H7 (cell line): Measurements from ENCODE around the gene CRAT. TPM values are rescaled to one million over a fixed set of nuclear protein-coding genes. Genes with fewer than 3 reads are reported as not detected.
"Not testable (repeated sequence)": the region's sequence is repeated elsewhere in the genome, so short reads cannot be mapped to it uniquely, and the experiment has no call there.

Experiments
- DNase-seq: peaks from one replicate; pipeline ENCODE4 v3.0.0; 2012
- H3K27me3 ChIP-seq: 2 replicates; pipeline ENCODE4 v1.6.0; 2011; ENCODE audit warnings: mild to moderate bottlenecking, low read length; ENCODE audit not compliant: control insufficient read depth, insufficient read depth
- H3K36me3 ChIP-seq: replicated peaks from 2 replicates; pipeline ENCODE4 v1.5.1; 2011; ENCODE audit warnings: low read length; ENCODE audit not compliant: control insufficient read depth, insufficient read depth
- H3K4me3 ChIP-seq: 2 replicates; pipeline ENCODE4 v1.5.1; 2011; ENCODE audit warnings: low read depth, mild to moderate bottlenecking, control low read depth, low read length, moderate library complexity; ENCODE audit not compliant: insufficient read depth
- total RNA-seq: library from RNA; depleted of rRNA; stranded (reverse); fragments of >200 nt; shearing (Covaris generic); gene quantifications from 2 replicates; pipeline ENCODE4 v1.2.3, GENCODE V29; 2014

Gene CRAT
- total RNA-seq, 1 experiment from 2014 or later: 13.6 TPM

DNA sequence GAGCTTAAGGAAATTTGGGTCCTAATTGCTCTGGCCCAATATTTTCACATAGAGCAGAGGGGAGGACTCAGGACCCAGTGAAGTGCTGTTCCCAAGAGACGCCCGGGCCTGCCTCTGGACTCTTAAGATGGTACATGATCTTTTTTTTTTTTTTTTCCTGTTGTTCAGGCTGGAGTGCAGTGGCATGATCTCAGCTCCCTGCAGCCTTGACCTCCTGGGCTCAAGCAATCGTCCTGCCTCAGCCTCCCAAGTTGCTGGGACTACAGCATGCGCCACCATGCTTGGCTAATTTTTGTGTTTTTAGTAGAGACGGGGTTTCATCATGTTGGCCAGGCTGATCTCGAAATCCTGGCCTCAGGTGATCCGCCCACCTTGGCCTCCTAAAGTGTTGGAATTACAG, 19.7 kb upstream of the CRAT start:
- H3K4me3 ChIP-seq, H3K27me3 ChIP-seq, DNase-seq: not testable (repeated sequence)
- H3K36me3 ChIP-seq: peaks cover 17% of the 10 kb centered on the region

DNA sequence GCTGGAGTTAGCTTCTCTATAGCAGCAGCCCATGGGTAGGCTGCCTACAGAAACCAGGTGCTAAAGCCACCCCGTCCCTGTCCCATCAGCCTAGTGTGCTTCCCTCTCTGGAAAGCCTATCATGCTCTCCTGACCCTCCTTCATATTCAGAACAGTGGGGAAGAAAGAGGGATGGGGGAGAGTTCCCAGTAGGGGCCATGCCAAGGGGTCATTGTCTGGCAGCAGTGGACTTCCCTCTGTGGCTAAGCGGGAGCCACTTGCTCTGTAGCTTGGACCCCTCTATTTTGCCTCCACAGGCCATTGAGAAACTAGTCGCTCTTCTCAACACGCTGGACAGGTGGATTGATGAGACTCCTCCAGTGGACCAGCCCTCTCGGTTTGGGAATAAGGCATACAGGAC, 18.1 kb upstream of the CRAT start:
- peaks cover 14% of the 10 kb centered on the region for H3K36me3 ChIP-seq
- H3K27me3 ChIP-seq: no peaks in the 10 kb centered on the region
- no peak for DNase-seq
- no peak overlapping the region for H3K4me3 ChIP-seq

- peaks cover 10% of the 10 kb centered on the region for H3K36me3 ChIP-seq
- no peaks in the 10 kb centered on the region for H3K27me3 ChIP-seq
- DNase-seq: peak; percentile 88
- no peak overlapping the region for H3K4me3 ChIP-seq
Measured at GRCh38 chr9:129126749-129127618, 16.4 kb upstream of the CRAT start.

GRCh38 chr9:129125478-129125877, 14.9 kb upstream of the CRAT start:
- DNase-seq: no peak
- Histone ChIP-seq H3K27me3 (no peaks in the 10 kb centered on the region), H3K4me3 (no peak overlapping the region), H3K36me3 (peaks cover 22% of the 10 kb centered on the region)

DNA sequence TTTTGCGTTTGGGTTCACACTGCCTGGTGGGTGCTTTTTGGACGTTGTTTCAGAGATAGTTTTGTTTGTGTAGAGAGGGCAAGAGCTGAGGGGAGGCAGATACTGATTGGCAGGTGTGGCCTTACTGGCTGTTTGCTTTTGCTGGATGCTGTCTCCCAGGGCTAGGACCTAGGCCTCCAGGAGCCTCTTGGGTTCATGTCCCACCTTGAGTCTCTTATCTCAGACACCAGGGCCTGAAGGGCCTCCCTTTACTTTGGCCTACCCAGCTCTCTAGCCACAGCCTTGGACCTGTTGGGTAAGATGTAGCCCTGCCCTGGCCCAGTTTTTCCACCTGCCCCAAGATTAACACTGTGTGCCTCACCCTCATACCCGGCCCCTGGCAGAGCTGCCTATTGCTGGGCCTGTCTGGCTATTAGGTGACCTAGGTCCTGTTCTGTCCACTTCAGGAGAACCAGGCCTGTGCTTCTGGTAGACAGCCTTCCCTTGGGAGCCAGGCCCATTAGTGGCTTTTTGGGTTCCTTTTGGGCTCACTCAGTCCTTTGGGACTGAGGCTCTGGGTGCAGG, 14.0 kb upstream of the CRAT start:
- peaks cover 20% of the 10 kb centered on the region for H3K36me3 ChIP-seq
- no peaks in the 10 kb centered on the region for H3K27me3 ChIP-seq
- H3K4me3 ChIP-seq: no peak overlapping the region
- no peak for DNase-seq

DNA sequence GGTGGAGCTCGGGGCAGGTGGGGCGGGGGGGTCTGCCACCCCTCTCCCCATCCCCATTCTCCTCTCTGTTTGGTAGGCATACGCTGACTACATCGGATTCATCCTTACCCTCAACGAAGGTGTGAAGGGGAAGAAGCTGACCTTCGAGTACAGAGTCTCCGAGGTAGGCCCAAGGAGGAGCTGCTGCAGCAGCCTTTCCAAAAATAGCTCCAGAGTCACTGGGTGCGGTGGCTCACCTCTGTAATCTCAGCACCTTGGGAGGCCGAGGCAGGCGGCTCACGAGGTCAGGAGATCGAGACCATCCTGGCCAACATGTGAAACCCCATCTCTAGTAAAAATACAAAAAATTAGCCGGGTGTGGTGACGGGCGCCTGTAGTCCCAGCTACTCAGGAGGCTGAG, 12.4 kb upstream of the CRAT start:
- H3K4me3 ChIP-seq, DNase-seq, H3K27me3 ChIP-seq: not testable (repeated sequence)
- H3K36me3 ChIP-seq: peaks cover 18% of the 10 kb centered on the region

- Histone ChIP-seq H3K36me3 (peaks cover 16% of the 10 kb centered on the region), H3K27me3 (no peaks in the 10 kb centered on the region), H3K4me3 (no peak overlapping the region)
- DNase-seq: no peak
Measured at GRCh38 chr9:129122133-129122532, 11.5 kb upstream of the CRAT start.

DNA sequence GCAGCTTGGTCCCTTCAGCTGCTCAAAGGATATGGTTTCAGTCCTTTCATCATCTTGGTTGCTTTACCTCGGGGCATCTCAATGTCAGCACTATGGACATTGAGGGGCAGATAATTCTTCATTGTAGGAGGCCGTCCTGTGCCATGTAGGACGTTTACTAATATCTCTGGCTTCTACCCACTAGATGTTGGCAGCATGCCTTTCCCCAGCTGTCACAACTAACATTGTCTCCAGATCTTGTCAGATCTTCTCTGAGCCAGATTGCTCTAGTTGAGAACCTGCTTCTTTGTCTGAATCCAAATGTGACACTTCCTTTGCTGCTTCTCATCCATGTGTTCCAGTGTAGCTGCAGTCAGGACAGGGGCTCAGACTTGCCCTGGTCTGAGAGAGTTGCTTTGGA, 10.9 kb upstream of the CRAT start:
- DNase-seq: no peak
- no peaks in the 10 kb centered on the region for H3K27me3 ChIP-seq
- no peak overlapping the region for H3K4me3 ChIP-seq
- peaks cover 15% of the 10 kb centered on the region for H3K36me3 ChIP-seq

DNA sequence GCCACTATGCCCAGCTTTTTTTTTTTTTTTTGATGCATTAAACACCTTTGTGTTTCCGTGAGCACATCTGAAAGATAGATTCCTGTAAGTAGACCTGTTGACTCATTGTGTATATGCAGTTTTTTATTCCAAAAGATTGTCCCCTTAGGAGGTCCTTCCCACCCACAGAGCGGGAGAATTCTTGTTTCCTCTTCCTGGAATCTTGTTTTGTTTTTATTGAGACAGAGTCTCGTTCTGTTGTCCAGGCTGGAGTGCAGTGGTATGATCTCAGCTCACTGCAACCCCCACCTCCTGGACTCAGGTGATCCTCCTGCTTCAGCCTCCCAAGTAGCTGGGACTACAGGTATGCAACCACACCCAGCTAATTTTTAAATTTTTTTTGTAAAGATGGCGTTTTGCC, 8.2 kb upstream of the CRAT start:
- no peak for DNase-seq
- peaks cover 15% of the 10 kb centered on the region for H3K36me3 ChIP-seq
- no peaks in the 10 kb centered on the region for H3K27me3 ChIP-seq
- no peak overlapping the region for H3K4me3 ChIP-seq

GRCh38 chr9:129113645-129114304, 3.2 kb upstream of the CRAT start:
- Histone ChIP-seq H3K4me3 (no peak overlapping the region), H3K27me3 (peaks cover 11% of the 10 kb centered on the region), H3K36me3 (no peaks in the 10 kb centered on the region)
- no peak for DNase-seq

DNA sequence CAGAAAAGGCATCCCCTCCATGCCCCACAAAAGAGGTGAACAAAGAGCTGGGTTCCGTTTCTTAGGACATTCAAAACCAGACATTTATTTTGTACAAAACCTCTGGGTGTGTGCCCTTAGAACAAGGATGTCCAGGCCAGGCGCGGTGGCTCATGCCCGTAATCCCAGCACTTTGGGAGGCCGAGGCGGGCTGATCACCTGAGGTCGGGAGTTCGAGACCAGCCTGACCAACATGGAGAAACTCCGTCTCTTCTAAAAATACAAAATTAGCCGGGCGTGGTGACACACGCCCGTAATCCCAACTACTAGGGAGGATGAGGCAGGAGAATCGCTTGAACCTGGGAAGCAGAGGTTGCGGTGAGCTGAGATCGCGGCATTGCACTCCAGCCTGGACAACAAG, 1.9 kb upstream of the CRAT start:
- not testable (repeated sequence) for H3K36me3 ChIP-seq, DNase-seq
- Histone ChIP-seq H3K27me3 (peaks cover 12% of the 10 kb centered on the region), H3K4me3 (peak overlapping the region; percentile 84)

- Histone ChIP-seq H3K4me3 (peak overlapping the region; percentile 84), H3K27me3 (peaks cover 12% of the 10 kb centered on the region), H3K36me3 (no peaks in the 10 kb centered on the region)
- DNase-seq: peak; percentile 92
Measured at GRCh38 chr9:129111528-129112151, 1.0 kb upstream of the CRAT start.

DNA sequence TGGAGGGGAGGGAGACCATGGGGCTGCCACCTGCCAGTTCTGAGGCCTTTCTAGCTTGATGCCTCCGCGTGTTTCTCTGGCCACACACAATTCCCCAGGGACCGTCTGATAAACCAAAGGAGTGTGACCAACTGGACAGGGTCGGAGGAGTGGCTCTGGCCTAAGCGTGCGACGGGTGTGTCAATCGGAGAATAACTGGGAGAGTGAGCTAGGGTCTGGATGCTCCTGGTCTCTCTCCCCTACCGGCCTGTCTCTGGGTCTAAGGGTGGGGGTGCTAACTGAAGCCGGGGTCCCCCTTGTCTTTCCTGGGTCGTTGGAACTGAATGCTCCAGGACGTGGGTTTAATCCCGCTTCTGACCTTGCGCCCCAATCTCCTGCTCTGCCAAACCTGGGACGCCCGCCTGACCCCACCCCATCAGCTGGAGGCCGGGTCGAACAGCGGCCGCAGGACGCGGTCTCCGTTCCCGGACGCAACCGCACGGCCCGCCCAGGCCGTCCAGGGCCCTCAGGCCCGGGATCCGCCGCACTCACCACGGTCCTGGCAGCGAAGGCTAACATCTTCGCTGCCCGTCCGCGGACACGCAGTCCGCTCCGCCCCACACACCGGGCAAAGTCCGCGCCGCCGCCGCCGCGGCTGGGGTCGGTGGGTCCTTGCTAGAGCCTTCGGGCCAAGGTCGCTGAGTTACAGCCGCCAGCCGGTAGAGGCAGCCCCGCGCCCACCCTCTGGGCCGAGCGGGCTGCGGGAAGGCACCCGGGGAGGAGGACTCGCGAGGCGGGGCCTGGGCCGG, 447 bp downstream of the CRAT start:
- H3K27me3 ChIP-seq: peaks cover 12% of the 10 kb centered on the region
- peak overlapping the region; percentile 83 for H3K4me3 ChIP-seq
- peak; percentile 86 for DNase-seq

DNA sequence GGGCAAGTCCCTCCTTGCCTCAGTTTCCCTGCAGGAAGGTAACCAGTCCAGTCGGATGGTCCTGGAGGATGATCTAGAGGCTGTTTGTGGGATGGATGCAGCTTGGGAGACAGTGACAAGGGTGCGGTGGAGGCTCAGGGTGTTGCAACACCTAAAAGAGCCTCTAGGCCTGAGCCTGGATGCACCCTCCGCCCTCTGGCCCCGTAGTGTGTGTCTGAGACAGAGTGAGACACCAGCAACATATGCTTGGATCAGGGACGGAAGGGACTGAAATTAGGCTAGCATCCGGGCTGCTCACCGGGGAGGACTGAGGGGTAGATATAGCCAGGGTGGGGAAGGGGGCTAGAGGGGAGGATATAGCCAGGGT, 1.1 kb downstream of the CRAT start:
- H3K27me3 ChIP-seq: peaks cover 12% of the 10 kb centered on the region
- no peak overlapping the region for H3K4me3 ChIP-seq
- H3K36me3 ChIP-seq: no peaks in the 10 kb centered on the region
- peak; percentile 76 for DNase-seq

More for the DNA sequence above, 447 bp downstream of the CRAT start:
- H3K36me3 ChIP-seq: no peaks in the 10 kb centered on the region
